Natural killer cell (primary cell): Measurements from ENCODE around the gene TCEAL7. TPM values are rescaled to one million over a fixed set of nuclear protein-coding genes. Genes with fewer than 3 reads are reported as not detected.
A peak's percentile ranks its signal among the peaks of the same experiment; 100 is the strongest.
"Not testable (repeated sequence)": the region's sequence is repeated elsewhere in the genome, so short reads cannot be mapped to it uniquely, and the experiment has no call there.

Source experiments
- ATAC-seq, 3 donors: fragments of 150-1000 bp in 2 of 3; fragments of 200-7000 bp in 1 of 3; cut with Tn5 transposase; 1 replicate in 1 of 3; 2 replicates in 2 of 3; pipeline ENCODE4 v1.10.0; 2021; ENCODE audit warnings: mild to moderate bottlenecking in 2 of 3, moderate library complexity in 2 of 3
- DNase-seq, 2 donors: peaks; one replicate each; pipeline versions ENCODE4 v3.0.0 to v3.0.0-alpha.2; 2013 to 2021; ENCODE audit warnings: mixed read lengths in 1 of 2
- H3K27ac ChIP-seq: one replicate; pipeline ENCODE4 v1.5.1; 2013; ENCODE audit warnings: mild to moderate bottlenecking, low read length
- H3K27me3 ChIP-seq: one replicate; pipeline ENCODE4 v1.6.1; 2013; ENCODE audit warnings: low read length; ENCODE audit not compliant: control insufficient read depth, insufficient read depth
- H3K36me3 ChIP-seq: one replicate; pipeline ENCODE4 v1.6.1; 2013; ENCODE audit warnings: low read length; ENCODE audit not compliant: control insufficient read depth, insufficient read depth
- H3K4me1 ChIP-seq: one replicate; pipeline ENCODE4 v1.6.1; 2013; ENCODE audit warnings: low read length; ENCODE audit not compliant: control insufficient read depth, insufficient read depth
- H3K4me3 ChIP-seq: one replicate; pipeline ENCODE4 v1.5.1; 2013; ENCODE audit warnings: low read length
- H3K9me3 ChIP-seq: one replicate; pipeline ENCODE4 v1.6.1; 2013; ENCODE audit warnings: low read length; ENCODE audit not compliant: control insufficient read depth, insufficient read depth
- H3K27ac Mint-ChIP-seq, 2 donors: one replicate each; pipeline ENCODE4 v1.8.0; 2022; ENCODE audit warnings: mild to moderate bottlenecking in 2 of 2, mixed read lengths in 2 of 2, moderate library complexity in 1 of 2
- H3K27me3 Mint-ChIP-seq, 2 donors: one replicate each; pipeline ENCODE4 v1.8.0; 2022; ENCODE audit warnings: low read depth in 2 of 2, mixed read lengths in 2 of 2
- H3K36me3 Mint-ChIP-seq: one replicate; pipeline ENCODE4 v1.8.0; 2022; ENCODE audit warnings: mixed read lengths
- H3K4me1 Mint-ChIP-seq, 2 donors: one replicate each; pipeline ENCODE4 v1.8.0; 2022; ENCODE audit warnings: mixed read lengths in 2 of 2
- H3K4me3 Mint-ChIP-seq: one replicate; pipeline ENCODE4 v1.8.0; 2022; ENCODE audit warnings: mild to moderate bottlenecking, moderate library complexity, mixed read lengths
- H3K9me3 Mint-ChIP-seq, 2 donors: one replicate each; pipeline ENCODE4 v1.8.0; 2022; ENCODE audit warnings: mixed read lengths in 2 of 2
- CTCF ChIP-seq: fragments of 200-600 bp; IDR thresholded peaks from one replicate; pipeline ENCODE4 v1.8.0; 2022; ENCODE audit warnings: antibody characterized with exemption
- WGBS: methylation state at CpG from one replicate; pipeline ENCODE4 v1.1.7; 2013; ENCODE audit warnings: missing lambda C conversion rate; ENCODE audit not compliant: insufficient coverage; 5-methylcytosine and 5-hydroxymethylcytosine counted together
- intact Hi-C: fragments of 100-400 bp; cut with micrococcal nuclease; formaldehyde crosslinking; loops from one replicate; pipeline ENCODE4 v1.14.2; 2022
- total RNA-seq, 4 donors: library from RNA; stranded (reverse); fragments of 120-200 nt in 1 of 4; gene quantifications; one replicate each; pipeline versions ENCODE4 v1.2.3 to v1.2.4, GENCODE V29; 2013 to 2022

TCEAL7 gene
- not detected for total RNA-seq
- total RNA-seq (2013): not detected

- intact Hi-C loops: no loop called here
- TF ChIP-seq CTCF: no peak
- no peaks in the 10 kb centered on the region for H3K4me1 Mint-ChIP-seq
- Histone ChIP-seq H3K36me3 (no peaks in the 10 kb centered on the region), H3K27me3 (no peaks in the 10 kb centered on the region), H3K27ac (no peak within 1 kb of the TSS), H3K4me3 (no peak within 1 kb of the TSS), H3K4me1 (no peaks in the 10 kb centered on the region), H3K9me3 (no peaks in the 10 kb centered on the region)
- ATAC-seq: no peak
- no peak within 1 kb of the TSS for H3K4me3 Mint-ChIP-seq
- no peak for DNase-seq
- no peak within 1 kb of the TSS for H3K27ac Mint-ChIP-seq
- peaks cover 21 to 60% of the 10 kb centered on the region in 2 donors for H3K27me3 Mint-ChIP-seq
- no peaks in the 10 kb centered on the region for H3K36me3 Mint-ChIP-seq
- 61% methylated on average over 9 of the region's 11 CpGs for WGBS
- no peaks in the 10 kb centered on the region for H3K9me3 Mint-ChIP-seq
Observed at GRCh38 chrX:103329991-103330390, at the start of gene TCEAL7. TSS of gene TCEAL7 (plus strand) at chrX:103330239. CDS start at chrX:103331404, 1,165 bp downstream.

- Histone ChIP-seq H3K4me3 (no peak overlapping the region), H3K4me1 (no peaks in the 10 kb centered on the region), H3K27me3 (no peaks in the 10 kb centered on the region), H3K36me3 (no peaks in the 10 kb centered on the region), H3K9me3 (no peaks in the 10 kb centered on the region), H3K27ac (no peak overlapping the region)
- H3K27me3 Mint-ChIP-seq: peaks cover 7 to 61% of the 10 kb centered on the region in 2 donors
- no peaks in the 10 kb centered on the region for H3K9me3 Mint-ChIP-seq
- TF ChIP-seq CTCF: no peak
- H3K36me3 Mint-ChIP-seq: no peaks in the 10 kb centered on the region
- WGBS: 100% methylated on average over 2 of the region's 2 CpGs
- no peak overlapping the region for H3K4me3 Mint-ChIP-seq
- H3K4me1 Mint-ChIP-seq: no peaks in the 10 kb centered on the region
- intact Hi-C loops: no loop called here
- ATAC-seq (no peak), DNase-seq (no peak)
- no peak overlapping the region for H3K27ac Mint-ChIP-seq
Observed at GRCh38 chrX:103293118-103293517, 36.9 kb upstream of the TCEAL7 start.

- H3K4me3 Mint-ChIP-seq: no peak overlapping the region
- H3K9me3 ChIP-seq: no peaks in the 10 kb centered on the region
- H3K27ac ChIP-seq: no peak overlapping the region
- DNase-seq (peak in 1 of 2 donors; percentile 1), ATAC-seq (no peak)
- no peaks in the 10 kb centered on the region for H3K27me3 ChIP-seq
- H3K36me3 Mint-ChIP-seq: no peaks in the 10 kb centered on the region
- no peaks in the 10 kb centered on the region for H3K36me3 ChIP-seq
- no peak overlapping the region for H3K4me3 ChIP-seq
- H3K9me3 Mint-ChIP-seq: no peaks in the 10 kb centered on the region
- TF ChIP-seq CTCF: no peak
- no peaks in the 10 kb centered on the region for H3K4me1 Mint-ChIP-seq
- H3K4me1 ChIP-seq: no peaks in the 10 kb centered on the region
- no peak overlapping the region for H3K27ac Mint-ChIP-seq
- H3K27me3 Mint-ChIP-seq: peaks cover 0 to 23% of the 10 kb centered on the region in 2 donors
- intact Hi-C loops: no loop called here
Observed at GRCh38 chrX:103304705-103305104, 25.3 kb upstream of the TCEAL7 start.

- H3K27ac Mint-ChIP-seq, H3K4me3 ChIP-seq, H3K9me3 Mint-ChIP-seq, H3K4me3 Mint-ChIP-seq, DNase-seq, intact Hi-C loops, H3K9me3 ChIP-seq, ATAC-seq, H3K4me1 Mint-ChIP-seq, H3K4me1 ChIP-seq, H3K27me3 ChIP-seq, H3K36me3 ChIP-seq, H3K27ac ChIP-seq, H3K36me3 Mint-ChIP-seq: not testable (repeated sequence)
- peaks cover 0 to 22% of the 10 kb centered on the region in 2 donors for H3K27me3 Mint-ChIP-seq
- no CpG with 5 or more reads among the region's 4 CpGs for WGBS
Observed at GRCh38 chrX:103305666-103306065, 24.4 kb upstream of the TCEAL7 start.
